ENCODE data around the gene MISP.

Gene MISP

DNA sequence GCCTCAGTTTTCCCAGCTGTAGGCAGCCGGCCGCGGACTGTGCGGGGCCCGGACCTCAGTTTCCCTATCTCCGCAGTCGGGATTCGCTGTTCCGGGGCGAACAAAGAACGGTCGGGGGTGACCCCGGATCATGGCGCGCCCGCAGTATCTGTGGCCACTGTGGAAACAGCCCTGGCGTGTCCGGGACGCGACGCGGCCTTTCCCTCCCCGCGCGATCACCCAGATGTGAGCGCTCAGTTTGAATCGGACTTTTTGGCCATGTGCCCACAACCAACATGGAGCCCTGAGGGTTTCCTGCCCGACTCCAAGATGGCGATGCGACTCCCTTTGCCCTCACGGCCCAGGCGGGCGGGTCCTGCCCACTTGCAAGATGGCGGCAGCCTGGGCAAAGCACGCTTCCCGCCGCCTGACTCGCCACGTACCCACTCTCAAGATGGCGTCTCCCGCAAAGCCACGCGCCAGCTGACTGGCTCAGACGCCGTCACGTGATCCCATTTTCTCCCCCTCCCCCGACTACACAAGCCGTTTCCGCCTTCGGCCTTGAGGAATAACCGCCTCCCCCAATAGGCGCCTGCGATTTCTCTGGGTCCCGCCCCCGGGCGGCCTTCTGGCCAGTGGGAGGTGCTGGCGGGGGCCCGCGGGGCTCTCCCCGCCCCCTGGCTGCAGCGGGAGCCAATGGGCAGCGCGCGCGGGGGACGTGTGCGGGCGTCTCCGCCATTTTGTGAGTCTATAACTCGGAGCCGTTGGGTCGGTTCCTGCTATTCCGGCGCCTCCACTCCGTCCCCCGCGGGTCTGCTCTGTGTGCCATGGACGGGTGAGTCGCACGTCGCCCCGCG lies 46.0 kb downstream of the MISP start, which contains the start of gene PTBP1:
Gene PTBP1, plus strand, starts transcription at position 761 of the 836 bp plus-strand sequence. Its CDS starts 46 bp downstream, at position 807.
- DNase-seq (ENCODE audit: low read depth) = peak; percentile 97

DNA sequence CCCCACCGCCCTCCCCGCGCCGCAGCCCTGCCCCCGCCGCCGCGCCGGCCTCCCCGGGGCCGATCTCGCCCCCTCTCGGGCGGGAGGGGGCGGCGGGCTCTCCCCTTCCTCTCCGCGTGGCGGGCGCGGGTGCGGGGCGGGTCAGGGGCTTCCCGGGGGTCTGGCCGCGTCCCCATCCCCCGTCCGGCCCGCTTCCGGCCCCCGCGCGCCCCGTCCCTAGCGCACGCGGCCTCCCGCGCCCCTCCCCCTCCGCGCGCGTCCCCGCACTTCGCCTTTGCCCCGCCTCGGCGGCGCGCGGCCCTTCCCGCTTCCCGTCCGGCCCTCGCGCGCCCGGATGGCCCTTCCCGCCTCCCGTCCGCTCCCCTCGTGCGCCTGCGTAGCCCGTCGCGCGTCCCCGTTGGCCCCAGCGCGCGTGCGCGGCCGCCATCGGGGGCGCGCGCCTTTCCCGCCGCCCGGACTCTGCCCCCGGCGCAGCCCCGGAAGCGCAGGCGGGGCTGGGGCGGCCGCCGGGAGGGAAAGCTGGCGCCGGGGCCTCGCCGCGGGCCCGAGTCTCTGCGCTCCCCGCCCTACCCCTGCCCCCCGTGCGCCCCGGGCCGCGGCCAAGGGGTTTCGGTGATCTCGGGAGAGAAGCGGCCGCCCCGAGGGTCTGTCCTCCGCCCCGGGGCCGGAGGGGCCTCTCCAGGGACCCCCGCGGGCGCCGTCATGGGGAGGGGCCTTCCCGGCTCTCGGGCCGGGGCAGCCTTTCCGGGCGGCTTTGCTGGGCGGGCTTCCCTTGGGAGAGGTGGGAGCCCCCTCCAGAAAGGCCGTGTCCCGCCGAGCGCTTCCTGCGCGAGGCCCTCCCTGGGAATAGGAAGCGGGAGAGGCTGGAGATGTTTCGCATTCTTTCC lies 46.9 kb downstream of the MISP start:
- no peak for DNase-seq (ENCODE audit: low read depth)

DNA sequence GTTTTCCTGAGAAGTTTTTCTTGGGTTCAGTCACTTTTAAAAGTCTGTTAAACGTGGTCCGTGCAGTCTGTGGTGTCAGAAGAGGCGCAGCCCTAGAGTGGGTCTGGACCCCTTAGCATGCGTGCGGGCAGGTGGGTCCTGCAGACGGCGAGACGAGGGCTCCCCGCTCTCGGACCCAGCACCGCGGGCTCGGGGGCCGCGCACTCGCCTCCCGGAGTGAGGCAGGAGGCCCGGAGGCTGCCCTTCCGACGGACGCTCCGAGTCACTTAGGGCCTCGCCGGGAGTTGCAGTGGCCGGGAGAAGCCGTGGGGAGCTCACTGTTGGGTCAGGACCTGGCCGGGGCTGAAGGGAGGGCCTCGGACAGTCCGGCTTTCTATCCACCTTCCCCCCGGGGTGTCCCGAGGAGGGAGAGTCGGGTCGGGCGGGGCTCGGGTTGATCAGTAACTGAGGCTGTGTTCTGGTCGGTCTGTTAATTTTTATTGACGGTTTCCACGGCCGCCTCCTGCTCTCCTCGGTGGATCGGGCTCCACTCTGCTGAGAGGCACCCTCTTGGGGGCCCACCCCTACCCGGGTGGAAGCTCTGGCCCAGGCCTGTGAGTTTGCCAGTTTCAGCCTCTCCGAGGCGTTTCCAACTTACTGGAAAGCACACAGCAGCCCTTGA lies 47.6 kb downstream of the MISP start:
- DNase-seq (ENCODE audit: low read depth) = no peak

DNA sequence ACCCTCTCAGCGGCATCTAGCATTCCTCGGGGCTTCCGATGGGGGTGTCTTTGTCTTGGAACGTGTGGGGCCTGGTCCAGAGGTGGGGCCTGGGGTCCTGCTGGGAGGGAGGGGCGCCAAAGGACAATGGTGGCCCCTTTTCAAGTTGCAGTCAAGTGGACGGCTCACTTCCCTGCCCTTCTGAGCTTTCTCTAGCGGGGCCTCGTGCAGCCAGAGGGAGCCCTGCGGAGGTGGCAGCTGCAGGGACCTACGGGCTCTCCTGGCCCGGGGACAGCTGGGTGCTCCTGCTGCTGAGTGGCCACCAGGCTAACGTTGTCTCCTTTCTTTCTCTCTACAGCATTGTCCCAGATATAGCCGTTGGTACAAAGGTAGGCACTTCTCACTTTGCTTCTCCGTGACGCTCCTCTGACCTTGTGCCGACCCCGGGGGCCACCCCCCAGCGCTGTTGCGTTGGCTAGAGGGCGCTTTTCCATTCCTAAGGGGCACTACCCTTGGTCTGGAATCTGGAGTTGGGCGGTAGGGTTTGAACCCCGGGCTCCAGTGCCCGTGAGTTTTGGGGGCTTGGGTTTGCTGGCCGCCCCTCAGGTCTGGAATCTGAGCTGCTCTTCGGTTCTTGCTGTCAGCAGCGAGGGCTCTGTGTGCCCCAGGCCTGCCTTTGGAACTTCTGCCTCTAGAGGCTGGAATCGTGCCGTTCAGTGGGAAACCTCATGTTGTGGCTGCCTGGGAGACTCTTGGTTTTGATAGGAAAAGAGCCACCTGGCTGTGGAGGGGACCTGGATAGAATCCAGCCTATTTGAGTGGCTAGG lies 48.4 kb downstream of the MISP start:
- no peak for DNase-seq (ENCODE audit: low read depth)

DNA sequence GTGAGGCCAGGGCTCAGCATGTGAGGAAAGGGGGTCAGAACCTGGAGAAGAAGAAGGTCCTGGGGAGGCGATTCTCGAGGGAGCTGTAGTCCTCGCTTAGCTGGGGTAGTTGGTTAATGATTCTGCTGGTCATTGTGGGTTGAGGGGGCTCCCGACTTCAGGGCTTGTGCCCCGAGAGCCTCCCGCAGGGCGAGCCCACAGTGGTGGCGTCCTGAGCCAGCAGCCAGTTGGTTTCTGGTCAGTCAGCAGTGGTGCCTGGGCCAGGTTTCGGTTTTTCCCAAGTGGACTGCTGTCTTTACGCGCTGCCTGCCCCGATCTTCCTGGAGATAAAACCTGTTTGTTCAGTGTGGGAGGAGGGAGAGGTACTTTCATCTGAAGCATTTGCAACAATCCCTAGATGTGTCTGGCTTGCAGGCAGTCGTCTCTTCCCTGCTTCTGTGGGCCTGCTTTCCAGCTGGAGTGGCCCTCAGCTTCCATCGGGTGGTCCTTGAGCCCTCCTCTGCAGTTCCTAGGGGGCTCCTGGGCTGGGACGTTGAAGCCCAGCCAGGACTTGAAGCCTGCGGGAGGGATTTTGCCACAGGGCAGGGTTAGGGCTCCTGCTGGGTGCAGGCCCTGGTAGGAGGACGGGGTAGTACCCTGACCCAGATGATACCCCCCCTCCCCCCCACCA lies 49.6 kb downstream of the MISP start:
- no peak for DNase-seq (ENCODE audit: low read depth)

DNA sequence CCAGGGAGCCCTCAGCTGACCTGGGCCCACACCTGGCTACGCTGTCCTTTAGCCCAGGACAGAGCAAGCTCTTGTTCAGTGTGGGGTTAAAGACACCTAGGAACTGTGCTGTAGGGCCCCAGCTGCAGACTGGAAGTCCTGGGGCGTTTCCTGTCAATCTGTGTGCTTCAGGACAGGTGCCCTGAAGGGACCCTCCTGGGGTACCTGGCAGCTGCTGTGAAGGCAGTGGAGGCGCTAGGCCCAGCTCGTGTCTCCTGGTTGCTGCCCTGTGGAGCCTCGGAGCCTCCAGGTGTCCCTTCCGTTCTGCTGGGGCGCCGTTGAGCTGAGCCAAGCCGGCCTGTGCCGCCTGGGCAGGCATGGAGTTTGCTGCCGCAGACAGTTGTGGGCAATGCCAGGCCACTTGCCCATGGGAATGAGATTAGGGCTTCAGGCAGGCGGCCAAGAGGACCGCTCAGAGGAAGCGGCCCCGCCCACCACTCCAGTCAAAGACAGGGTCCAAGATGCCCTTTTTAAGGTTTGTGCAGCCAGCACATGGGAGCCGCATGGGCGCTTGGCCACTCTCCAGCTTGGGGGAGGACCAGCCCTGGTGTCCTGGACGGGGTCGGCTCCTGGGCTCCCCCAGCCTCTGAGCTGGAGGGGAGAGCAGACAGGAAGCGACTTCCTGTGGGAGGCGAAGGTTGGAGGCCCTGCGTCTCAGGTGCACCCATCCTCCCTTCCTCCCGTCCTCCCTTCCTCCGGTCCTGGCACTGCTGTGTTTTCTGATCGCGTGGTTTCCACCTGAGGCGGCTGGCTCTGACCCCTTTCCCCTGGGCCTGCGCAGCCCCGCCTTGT lies 50.3 kb downstream of the MISP start:
- DNase-seq (ENCODE audit: low read depth) = no peak

DNA sequence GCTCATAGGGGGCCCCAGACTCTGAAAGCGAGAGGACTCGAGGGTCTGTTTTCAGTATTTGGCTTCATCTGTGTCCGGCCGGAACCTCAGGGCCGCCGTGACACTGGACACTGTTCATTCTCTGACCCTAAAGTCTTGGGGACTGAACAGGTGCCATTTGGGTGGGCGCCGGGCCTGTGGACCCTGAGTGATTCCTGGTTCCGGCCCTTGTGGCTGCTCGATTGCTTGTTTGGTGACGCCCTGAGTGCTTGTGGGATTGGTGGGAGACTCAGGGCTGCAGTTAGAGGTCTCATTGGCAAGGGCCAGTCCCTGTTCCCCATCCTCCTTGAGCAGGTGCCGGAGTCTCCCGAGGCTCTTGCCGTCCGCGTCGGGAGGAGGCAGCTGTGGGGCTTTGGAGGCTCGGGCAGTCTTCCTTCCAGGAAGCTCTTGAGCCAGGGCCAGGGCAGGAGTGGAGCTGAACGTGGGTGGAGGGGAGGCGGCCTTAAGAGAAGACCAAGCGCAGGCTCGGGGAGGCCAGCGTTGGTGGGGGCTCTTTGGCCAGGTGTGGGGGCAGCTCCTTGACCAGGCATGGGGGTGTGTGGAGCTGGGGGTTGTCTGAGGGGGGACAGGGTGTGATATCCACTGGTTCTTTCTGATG lies 51.1 kb downstream of the MISP start:
- DNase-seq (ENCODE audit: low read depth) = no peak

DNA sequence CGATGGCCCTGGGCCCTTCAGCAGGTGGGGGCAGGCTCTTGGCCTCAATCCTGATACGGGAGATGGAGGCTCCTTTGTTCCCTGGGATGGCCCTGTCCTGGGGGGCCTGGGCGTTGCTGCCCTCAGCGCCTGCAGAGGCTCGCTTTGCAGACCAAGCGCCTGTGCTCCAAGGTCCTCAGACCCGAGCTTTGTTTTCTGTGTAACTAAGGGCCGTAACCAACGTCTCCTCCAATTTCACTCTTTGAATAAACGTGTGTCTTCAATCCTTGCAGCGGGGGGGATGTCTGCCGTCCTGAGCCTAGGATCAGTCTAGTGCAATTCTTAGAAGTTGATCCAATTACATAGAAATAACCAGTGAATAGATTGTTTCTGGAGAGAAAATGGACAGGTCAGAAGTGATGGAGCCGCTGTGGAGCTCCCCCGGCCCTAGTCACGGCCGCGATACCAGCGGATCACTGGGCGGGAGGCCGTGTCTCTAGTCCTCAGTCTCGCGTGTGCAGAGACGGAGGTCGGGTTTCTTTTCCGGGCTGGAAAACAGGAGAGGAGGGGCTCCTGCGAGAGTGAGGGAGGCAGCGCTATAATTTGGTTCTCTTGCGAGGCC lies 51.7 kb downstream of the MISP start:
- no peak for DNase-seq (ENCODE audit: low read depth)

DNA sequence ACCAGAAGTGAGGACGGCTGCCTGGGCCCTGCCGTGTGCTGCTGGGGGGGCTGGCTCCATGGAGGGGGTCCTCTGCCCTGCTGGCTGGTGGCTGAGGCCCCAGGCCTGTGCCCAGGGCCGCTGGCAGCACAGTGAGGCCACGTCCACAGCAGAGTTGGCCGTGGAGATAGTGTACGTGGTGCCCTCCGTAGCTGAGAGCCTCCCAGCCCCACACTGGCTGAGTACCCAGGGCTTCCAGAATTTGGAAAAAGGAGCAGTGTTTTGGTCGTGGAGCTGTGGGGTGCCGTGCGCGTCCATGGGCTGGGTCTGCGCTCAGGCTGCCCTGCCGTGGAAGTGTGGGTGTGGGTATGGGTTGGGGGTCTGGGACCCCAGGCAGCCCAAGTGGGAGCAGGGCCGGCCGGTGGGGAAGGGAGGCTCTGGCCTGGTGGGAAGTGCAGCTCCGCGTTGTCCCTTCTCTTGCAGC lies 52.2 kb downstream of the MISP start:
- no peak for DNase-seq (ENCODE audit: low read depth)

DNA sequence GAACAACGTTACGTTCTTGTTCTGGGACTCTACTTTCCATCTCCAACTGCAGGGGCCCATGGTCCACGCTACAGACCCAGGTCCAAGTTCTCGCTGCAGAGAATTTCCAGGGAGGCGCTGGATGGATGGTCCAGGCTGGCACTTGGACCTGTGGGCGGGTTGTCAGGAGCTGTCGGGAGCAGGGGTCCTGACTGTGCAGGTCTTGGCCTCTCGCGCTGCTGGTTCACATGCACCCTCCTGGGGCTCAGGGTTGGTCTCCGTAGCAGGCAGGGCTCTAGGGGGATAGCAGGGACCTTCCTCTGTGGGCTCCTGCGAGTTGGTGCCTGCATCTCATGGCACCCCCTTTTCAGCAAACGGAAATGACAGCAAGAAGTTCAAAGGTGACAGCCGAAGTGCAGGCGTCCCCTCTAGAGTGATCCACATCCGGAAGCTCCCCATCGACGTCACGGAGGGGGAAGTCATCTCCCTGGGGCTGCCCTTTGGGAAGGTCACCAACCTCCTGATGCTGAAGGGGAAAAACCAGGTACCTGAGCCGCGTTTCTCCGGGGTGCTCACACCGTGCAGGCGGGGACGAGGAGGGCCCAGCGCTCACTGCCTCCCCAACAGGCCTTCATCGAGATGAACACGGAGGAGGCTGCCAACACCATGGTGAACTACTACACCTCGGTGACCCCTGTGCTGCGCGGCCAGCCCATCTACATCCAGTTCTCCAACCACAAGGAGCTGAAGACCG lies 52.9 kb downstream of the MISP start:
- DNase-seq (ENCODE audit: low read depth) = no peak

DNA sequence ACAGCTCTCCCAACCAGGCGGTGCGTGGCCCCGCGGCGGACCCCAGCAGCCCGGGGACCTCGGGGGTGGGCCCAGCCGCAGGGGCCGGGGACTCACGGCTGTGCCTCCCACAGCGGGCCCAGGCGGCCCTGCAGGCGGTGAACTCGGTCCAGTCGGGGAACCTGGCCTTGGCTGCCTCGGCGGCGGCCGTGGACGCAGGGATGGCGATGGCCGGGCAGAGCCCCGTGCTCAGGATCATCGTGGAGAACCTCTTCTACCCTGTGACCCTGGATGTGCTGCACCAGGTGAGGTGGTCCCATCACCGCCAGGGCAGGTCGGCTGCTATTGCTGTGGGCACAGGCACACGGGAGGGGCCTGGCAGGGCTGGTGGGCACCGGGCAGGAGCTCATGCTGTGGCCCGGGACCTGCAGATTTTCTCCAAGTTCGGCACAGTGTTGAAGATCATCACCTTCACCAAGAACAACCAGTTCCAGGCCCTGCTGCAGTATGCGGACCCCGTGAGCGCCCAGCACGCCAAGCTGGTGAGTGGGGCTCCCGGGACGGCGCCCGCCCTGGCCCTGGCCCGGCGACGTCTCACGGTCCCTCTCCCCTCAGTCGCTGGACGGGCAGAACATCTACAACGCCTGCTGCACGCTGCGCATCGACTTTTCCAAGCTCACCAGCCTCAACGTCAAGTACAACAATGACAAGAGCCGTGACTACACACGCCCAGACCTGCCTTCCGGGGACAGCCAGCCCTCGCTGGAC lies 53.7 kb downstream of the MISP start:
- no peak for DNase-seq (ENCODE audit: low read depth)

DNA sequence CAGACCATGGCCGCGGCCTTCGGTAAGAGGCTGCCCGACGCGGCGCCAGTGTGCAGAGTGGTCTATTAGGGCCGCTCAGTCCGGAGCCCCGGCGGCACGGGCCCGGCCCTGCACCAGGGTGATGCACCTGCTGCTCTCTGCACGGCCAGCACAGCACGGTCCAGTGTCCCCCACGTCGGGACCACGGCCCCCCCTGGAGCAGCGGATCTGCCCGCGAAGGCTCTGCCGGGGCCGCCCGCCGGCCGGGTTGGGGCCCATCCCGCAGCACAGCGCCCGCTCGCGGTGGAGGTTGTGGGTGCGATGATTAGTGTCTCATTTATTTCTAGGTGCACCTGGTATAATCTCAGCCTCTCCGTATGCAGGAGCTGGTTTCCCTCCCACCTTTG lies 54.2 kb downstream of the MISP start:
- DNase-seq (ENCODE audit: low read depth) = no peak

DNA sequence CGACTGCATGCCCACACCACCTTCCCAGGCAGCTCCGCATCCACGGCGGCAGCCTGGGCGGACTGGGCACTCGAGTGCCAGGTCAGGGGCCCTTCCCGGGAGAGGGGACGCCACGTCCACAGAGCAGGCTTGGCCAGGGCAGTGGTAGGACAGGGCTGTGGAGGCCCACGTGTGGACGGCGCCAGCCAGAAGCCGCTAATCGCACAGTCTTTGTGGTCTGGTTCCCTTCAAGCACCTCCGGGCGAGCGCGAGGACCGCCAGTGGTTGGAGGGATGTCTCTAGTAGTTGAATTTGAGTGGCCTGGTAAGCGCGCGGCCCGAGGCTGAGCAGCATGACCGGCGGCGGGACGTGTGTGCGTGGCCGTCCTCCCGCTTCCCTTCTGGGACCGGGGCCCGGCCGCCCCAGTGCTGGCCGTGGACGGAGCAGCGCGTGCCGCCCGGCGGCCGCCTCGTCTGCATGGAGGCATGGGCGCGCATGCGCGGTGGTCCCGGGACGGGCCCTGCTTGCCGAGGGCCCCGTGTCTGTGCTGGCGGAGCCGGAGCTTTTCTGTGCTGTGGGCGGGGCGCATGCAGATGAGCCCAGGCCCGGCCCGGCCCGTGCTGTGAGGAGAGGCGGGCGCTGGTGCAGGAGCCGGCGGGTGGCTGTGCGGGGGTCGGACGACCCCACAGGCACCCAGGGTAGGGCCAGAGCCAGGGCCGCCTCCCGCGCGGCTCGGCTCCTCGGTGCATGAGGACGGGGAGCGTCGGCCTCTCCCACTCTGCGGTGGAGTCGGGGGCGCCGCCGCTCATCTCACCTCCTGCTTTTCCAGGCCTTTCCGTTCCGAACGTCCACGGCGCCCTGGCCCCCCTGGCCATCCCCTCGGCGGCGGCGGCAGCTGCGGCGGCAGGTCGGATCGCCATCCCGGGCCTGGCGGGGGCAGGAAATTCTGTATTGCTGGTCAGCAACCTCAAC lies 55.0 kb downstream of the MISP start:
- no peak for DNase-seq (ENCODE audit: low read depth)

DNA sequence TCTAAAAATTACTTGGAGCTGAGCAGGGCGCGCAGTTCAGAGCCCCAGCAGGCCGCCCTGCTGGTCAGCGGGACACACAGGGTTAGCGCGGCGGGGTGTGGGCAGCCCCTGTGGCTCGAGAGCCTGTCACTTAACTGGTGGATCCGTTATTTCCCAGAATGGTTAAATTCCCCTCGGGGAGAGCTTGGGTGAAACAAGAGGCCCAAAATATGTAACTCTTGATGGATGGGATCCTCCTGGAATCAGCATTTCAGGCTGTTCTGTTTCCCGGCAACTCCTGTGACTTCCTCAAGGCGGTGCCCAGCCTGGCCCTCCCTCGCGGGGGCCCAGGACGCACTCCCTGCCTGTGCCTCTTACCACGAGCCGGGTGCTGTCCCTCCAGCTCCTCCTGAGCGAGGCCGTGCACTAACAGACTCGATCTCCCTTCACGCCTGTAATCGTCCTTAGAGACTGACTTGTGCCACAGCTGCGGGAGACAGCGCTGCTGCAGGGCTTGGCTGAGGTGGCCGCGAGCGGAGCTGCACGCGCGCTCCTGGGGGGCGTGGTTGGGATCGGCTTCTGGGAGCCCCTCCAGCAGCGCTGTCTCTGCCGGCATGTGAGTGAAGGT lies 56.0 kb downstream of the MISP start:
- DNase-seq (ENCODE audit: low read depth) = no peak

DNA sequence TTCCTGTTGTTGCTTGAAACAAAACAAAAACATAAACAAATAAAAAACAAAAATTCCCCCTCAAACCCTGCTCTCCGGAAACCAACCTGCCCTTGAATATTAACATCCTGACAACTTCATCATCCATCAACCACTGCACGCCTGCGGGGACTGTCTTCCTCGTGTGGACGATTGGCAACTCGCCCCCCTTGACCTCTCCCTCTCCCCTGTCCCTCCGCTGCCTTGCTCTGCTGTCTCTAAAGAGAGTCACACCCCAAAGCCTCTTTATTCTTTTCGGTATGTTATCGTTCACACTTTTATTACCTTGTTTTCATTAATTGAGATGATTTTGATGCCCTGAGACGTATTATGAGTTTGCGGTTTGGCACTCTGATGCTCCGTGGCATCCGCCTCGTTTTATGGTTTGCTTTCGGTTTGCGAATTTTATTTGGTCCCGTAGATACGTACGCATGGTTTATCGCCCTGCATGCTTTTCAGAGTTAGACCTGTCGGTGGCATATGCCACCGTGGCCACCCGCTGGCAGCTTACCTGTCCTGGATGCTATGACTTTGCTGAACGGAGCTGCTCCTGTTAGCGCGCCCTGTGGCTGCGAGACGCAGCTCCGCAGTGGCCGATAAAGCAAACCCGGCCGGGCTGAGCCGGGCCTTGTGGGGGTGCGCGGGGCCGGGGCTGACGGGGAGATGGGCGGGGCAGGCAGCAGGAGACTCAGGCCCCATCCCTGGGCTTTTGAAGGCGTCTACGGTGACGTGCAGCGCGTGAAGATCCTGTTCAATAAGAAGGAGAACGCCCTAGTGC lies 56.9 kb downstream of the MISP start:
- DNase-seq (ENCODE audit: low read depth) = no peak

Measured in GM04503 (cell line).